HEK293T (cell line): ENCODE data around the gene LGI1.

Source experiments
- CTCF ChIA-PET: fragments of 350-600 bp; formaldehyde crosslinking; extraction: SDS; loops from one replicate; lab custom pipeline; 2021; ENCODE audit warnings: antibody characterized with exemption, inconsistent platforms; lab: Yijun Ruan, JAX
- POLR2A ChIA-PET: fragments of 350-600 bp; formaldehyde crosslinking; extraction: SDS; loops from one replicate; lab custom pipeline; 2020; ENCODE audit warnings: antibody characterized with exemption, inconsistent platforms; lab: Yijun Ruan, JAX
- DNase-seq: peaks from one replicate; pipeline ENCODE4 v3.0.0; 2012; ENCODE audit warnings: mixed read lengths; ENCODE audit errors: extremely low spot score
- ARNT ChIP-seq: fragments of 450-650 bp; IDR thresholded peaks from 2 replicates; pipeline ENCODE4 v1.6.1; 2017; ENCODE audit warnings: mild to moderate bottlenecking
- BHLHE40 ChIP-seq: fragments of 450-650 bp; IDR thresholded peaks from 2 replicates; pipeline ENCODE4 v1.6.1; 2016; ENCODE audit warnings: mild to moderate bottlenecking, moderate library complexity, borderline replicate concordance
- CTBP1 ChIP-seq: fragments of 450-650 bp; IDR thresholded peaks from 2 replicates; pipeline ENCODE4 v1.6.1; 2016; ENCODE audit warnings: borderline replicate concordance
- ELF4 ChIP-seq: fragments of 450-650 bp; IDR thresholded peaks from 2 replicates; pipeline ENCODE4 v1.6.1; 2017; ENCODE audit warnings: antibody characterized with exemption
- FOXA1 ChIP-seq: fragments of 450-650 bp; IDR thresholded peaks from 2 replicates; pipeline ENCODE4 v1.6.1; 2016; ENCODE audit warnings: mild to moderate bottlenecking
- FOXK2 ChIP-seq: fragments of 450-650 bp; IDR thresholded peaks from 2 replicates; pipeline ENCODE4 v1.6.1; 2016; ENCODE audit warnings: mild to moderate bottlenecking
- FOXM1 ChIP-seq: fragments of 450-650 bp; IDR thresholded peaks from 2 replicates; pipeline ENCODE4 v1.6.1; 2017; ENCODE audit warnings: mild to moderate bottlenecking, borderline replicate concordance
- HDGF ChIP-seq: fragments of 450-650 bp; IDR thresholded peaks from 2 replicates; pipeline ENCODE4 v1.6.1; 2017; ENCODE audit warnings: antibody characterized with exemption, borderline replicate concordance
- L3MBTL2 ChIP-seq: fragments of 450-650 bp; conservative IDR thresholded peaks from 2 replicates; pipeline ENCODE4 v1.6.1; 2016; ENCODE audit warnings: mild to moderate bottlenecking
- LEF1 ChIP-seq: fragments of 450-650 bp; IDR thresholded peaks from 2 replicates; pipeline ENCODE4 v1.6.1; 2017; ENCODE audit warnings: mild to moderate bottlenecking, borderline replicate concordance
- NFRKB ChIP-seq: fragments of 450-650 bp; IDR thresholded peaks from 2 replicates; pipeline ENCODE4 v1.6.1; 2016; ENCODE audit warnings: mild to moderate bottlenecking, moderate library complexity
- SP1 ChIP-seq: fragments of 450-650 bp; IDR thresholded peaks from 2 replicates; pipeline ENCODE4 v1.6.1; 2017
- SUZ12 ChIP-seq: fragments of 450-650 bp; IDR thresholded peaks from 2 replicates; pipeline ENCODE4 v1.6.1; 2016; ENCODE audit warnings: mild to moderate bottlenecking
- TARDBP ChIP-seq: fragments of 450-650 bp; IDR thresholded peaks from 2 replicates; pipeline ENCODE4 v1.6.1; 2016
- ZNF384 ChIP-seq: fragments of 450-650 bp; IDR thresholded peaks from 2 replicates; pipeline ENCODE4 v1.6.1; 2016
- TF ChIP-seq, protein P1 (sequence below): fragments of 450-650 bp; IDR thresholded peaks from 2 replicates; pipeline ENCODE4 v1.6.1; 2016

LGI1 gene

GRCh38 chr10:93742633-93743349, 14.9 kb upstream of the LGI1 start:
- POLR2A ChIA-PET, result interaction anchor here (0.9 kb wide), 1 partner anchor 40 kb away, joined by 5 read pairs; the partner anchor contains the start of gene FRA10AC1
- CTCF ChIA-PET, result interaction anchor here (0.7 kb wide), 1 partner anchor 73 kb away, joined by 4 read pairs; no protein-coding TSS in a partner anchor
- DNase-seq, result no peak
- TF ChIP-seq ZNF384 (no peak), FOXM1 (no peak), SUZ12 (no peak), ELF4 (no peak), BHLHE40 (no peak), CTBP1 (no peak), HDGF (no peak), FOXK2 (no peak), L3MBTL2 (no peak), TARDBP (no peak)

GRCh38 chr10:93745408-93746065, 12.2 kb upstream of the LGI1 start:
- ChIA-PET CTCF (interaction anchor here (0.5 to 3.6 kb wide), 25 partner anchors 9 to 779 kb away, joined by 3 to 97 read pairs (median 3); partner anchors contain the start of genes FRA10AC1 and LGI1), POLR2A (interaction anchor here (1.6 to 2.0 kb wide), 3 partner anchors 43 to 70 kb away, joined by 3 to 14 read pairs (median 12); partner anchors contain the start of gene FRA10AC1)
- TF ChIP-seq BHLHE40 (no peak), CTBP1 (no peak), NFRKB (no peak), SP1 (no peak), ELF4 (no peak), ARNT (no peak), HDGF (no peak), ZNF384 (no peak), FOXK2 (no peak), TARDBP (no peak), SUZ12 (no peak), FOXA1 (no peak), L3MBTL2 (no peak), LEF1 (no peak), FOXM1 (no peak)
- TF ChIP-seq, protein P1, sequence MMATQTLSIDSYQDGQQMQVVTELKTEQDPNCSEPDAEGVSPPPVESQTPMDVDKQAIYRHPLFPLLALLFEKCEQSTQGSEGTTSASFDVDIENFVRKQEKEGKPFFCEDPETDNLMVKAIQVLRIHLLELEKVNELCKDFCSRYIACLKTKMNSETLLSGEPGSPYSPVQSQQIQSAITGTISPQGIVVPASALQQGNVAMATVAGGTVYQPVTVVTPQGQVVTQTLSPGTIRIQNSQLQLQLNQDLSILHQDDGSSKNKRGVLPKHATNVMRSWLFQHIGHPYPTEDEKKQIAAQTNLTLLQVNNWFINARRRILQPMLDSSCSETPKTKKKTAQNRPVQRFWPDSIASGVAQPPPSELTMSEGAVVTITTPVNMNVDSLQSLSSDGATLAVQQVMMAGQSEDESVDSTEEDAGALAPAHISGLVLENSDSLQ, result no peak
- DNase-seq, result peak; percentile 81

DNA sequence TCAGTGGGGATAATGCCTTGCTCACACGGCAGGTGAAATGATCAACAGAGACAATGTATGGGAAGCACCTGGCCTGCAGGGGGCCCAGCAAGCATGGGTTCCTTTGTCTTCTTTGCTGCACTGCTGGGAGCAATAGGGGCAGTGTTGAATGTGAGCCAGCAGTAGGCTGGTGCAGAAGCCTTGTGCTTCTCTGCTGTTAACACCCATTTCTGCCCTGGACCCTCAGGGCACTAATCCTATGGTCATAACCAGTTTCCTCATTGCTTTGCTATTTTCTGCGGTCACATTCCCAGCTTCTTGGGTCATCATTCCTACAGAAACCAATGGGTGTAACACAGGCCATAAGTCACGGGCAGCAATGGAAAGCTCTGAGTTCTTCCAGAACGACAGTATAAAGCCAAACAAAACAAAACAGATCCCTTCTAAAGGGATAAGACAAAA, 10.9 kb upstream of the LGI1 start:
- DNase-seq, result peak; percentile 42
- TF ChIP-seq FOXK2 (no peak), SP1 (no peak), FOXA1 (no peak), ZNF384 (no peak), ELF4 (no peak), ARNT (no peak), SUZ12 (no peak), CTBP1 (no peak), FOXM1 (no peak), NFRKB (no peak), TARDBP (no peak), HDGF (no peak), L3MBTL2 (no peak), BHLHE40 (no peak), LEF1 (no peak)
- TF ChIP-seq, protein P1, result no peak
- POLR2A ChIA-PET, result interaction anchor here (1.2 kb wide), 1 partner anchor 44 kb away, joined by 3 read pairs; the partner anchor contains the start of gene FRA10AC1
- CTCF ChIA-PET, result interaction anchor here (0.5 to 3.6 kb wide), 5 partner anchors 11 to 570 kb away, joined by 3 to 97 read pairs (median 9); partner anchors contain the start of gene LGI1

DNA sequence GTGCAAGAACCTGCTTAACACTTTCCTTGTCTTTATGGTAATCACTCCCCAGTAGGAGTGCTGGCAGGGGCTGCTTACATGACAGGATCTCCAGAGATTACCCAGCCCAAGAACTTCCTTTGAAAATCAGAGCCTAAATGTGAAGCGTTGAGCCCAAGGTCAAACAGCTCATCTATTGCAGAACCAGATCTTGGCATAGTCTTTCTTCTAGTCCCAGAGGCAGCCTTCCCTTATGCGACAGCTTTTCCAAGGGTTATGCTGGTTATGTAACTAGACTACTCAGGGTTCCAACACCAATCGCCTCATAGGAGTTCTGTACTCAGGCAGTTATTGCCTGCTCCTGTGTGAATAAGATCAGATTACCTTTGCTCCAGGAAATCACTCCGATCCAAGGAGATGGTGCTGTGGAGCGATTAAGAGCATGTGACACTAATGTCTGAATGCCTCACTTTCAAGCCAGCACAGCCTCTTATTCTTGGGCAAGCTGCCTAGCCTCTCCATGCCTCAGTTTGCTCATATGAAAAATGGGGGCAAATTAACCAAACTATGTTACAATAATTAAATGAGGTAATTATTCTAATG, 8.4 kb upstream of the LGI1 start:
- ChIA-PET POLR2A (interaction anchor here (0.9 to 1.5 kb wide), 2 partner anchors 8 to 46 kb away, joined by 4 to 7 read pairs; partner anchors contain the start of genes FRA10AC1 and LGI1), CTCF (no interaction called here)
- peak; percentile 47 for DNase-seq
- TF ChIP-seq HDGF, result no peak
- TF ChIP-seq NFRKB, result no peak
- TF ChIP-seq FOXM1, result no peak
- TF ChIP-seq ZNF384, result no peak
- TF ChIP-seq, protein P1, result no peak
- no peak for TF ChIP-seq TARDBP
- TF ChIP-seq L3MBTL2, result no peak
- no peak for TF ChIP-seq FOXK2
- no peak for TF ChIP-seq SUZ12
- TF ChIP-seq BHLHE40, result no peak

- no peak for DNase-seq
- TF ChIP-seq BHLHE40 (no peak), L3MBTL2 (no peak), ZNF384 (no peak), SUZ12 (no peak)
- ChIA-PET CTCF (no interaction called here), POLR2A (no interaction called here)
Measured at GRCh38 chr10:93751124-93751523, 6.6 kb upstream of the LGI1 start.
